HG03025 (cell line): ENCODE data around the gene LIMK1.

Source experiments
- ATAC-seq: cut with Tn5 transposase; IDR thresholded peaks from one replicate; pipeline ENCODE4 v1.9.1; 2021; ENCODE audit warnings: mild to moderate bottlenecking, moderate library complexity; ENCODE audit not compliant: unreplicated experiment, low FRiP score

The LIMK1 gene

GRCh38 chr7:74082770-74083116 lies 861 bp upstream of the LIMK1 start:
- ATAC-seq, result no peak

- ATAC-seq, result peak; percentile 41
Observed at GRCh38 chr7:74083928-74084721, 521 bp downstream of the LIMK1 start.

- ATAC-seq, result no peak
Observed at GRCh38 chr7:74084722-74085578, 1.3 kb downstream of the LIMK1 start.

- ATAC-seq, result no peak
Observed at GRCh38 chr7:74087791-74088453, 4.3 kb downstream of the LIMK1 start.

- ATAC-seq, result no peak
Observed at GRCh38 chr7:74092321-74092963, 8.8 kb downstream of the LIMK1 start.

GRCh38 chr7:74092964-74093471 lies 9.4 kb downstream of the LIMK1 start:
- peak; percentile 53 for ATAC-seq

GRCh38 chr7:74093671-74094223 lies 10.1 kb downstream of the LIMK1 start:
- peak; percentile 5 for ATAC-seq

- ATAC-seq, result peak; percentile 29
Observed at GRCh38 chr7:74094224-74095101, 10.9 kb downstream of the LIMK1 start.

- ATAC-seq, result no peak
Observed at GRCh38 chr7:74095135-74095534, 11.5 kb downstream of the LIMK1 start.

- no peak for ATAC-seq
Observed at GRCh38 chr7:74097937-74098614, 14.5 kb downstream of the LIMK1 start.

- ATAC-seq, result no peak
Observed at GRCh38 chr7:74099031-74099430, 15.4 kb downstream of the LIMK1 start.

- ATAC-seq, result no peak
Observed at GRCh38 chr7:74101061-74101681, 17.6 kb downstream of the LIMK1 start.

- no peak for ATAC-seq
Observed at GRCh38 chr7:74103219-74103772, 19.7 kb downstream of the LIMK1 start.

GRCh38 chr7:74104702-74105101 lies 21.1 kb downstream of the LIMK1 start:
- ATAC-seq, result no peak

GRCh38 chr7:74105992-74106391 lies 22.4 kb downstream of the LIMK1 start:
- ATAC-seq, result no peak

- ATAC-seq, result no peak
Observed at GRCh38 chr7:74106846-74107245, 23.2 kb downstream of the LIMK1 start.

GRCh38 chr7:74115326-74115725 lies 31.7 kb downstream of the LIMK1 start:
- ATAC-seq, result no peak

GRCh38 chr7:74116356-74116755 lies 32.8 kb downstream of the LIMK1 start:
- no peak for ATAC-seq
